NCI-H82 treated with DMSO at 0.1 percent for 48 hours (cell line): ENCODE data around the gene PPIC.

Experiments used
- DNase-seq: peaks from one replicate; lab custom pipeline; 2025; ENCODE audit not compliant: unreplicated experiment; lab: John Stamatoyannopoulos, UW

PPIC gene

DNA sequence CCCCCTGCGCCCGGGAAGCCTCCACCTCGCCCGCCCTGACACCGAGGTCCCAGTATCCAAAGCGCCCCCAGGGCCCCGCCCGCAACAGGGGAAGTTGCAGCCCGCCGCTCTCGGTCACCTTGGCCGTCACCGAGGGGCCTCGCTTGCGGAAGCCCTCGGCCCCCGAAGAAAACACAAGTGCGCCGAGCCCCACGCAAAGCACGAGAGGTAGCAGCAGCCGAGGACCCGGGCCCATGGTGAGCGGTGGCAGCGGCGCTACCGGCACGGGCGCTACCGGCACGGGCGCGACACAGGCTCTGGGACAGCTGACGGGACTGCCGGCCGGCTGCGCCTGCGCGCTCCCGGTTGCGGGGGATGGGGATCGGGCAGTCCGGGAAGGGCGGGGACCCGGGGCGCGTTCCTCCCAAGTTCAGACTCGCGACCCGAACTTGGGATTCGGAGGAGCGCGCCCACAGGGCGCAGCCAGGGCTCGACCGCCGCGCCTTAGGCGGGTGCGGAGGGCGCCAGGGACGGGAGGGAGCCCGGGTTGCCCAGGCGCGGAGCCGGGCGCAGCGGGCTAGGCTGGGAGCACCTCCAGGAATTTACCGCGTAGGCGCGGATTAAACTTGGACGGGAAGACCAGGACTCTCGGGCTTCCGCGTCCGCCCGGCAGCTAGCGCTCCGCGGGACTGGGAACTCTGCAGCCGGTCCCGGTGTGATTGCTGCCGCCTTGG lies at the start of gene PPIC:
Gene PPIC (minus strand): TSS at position 335 of the 713 bp plus-strand sequence. CDS start 100 bp downstream, at position 235.
- no peak for DNase-seq

GRCh38 chr5:123085638-123086286 lies 49.2 kb upstream of the PPIC start:
- DNase-seq = no peak

DNA sequence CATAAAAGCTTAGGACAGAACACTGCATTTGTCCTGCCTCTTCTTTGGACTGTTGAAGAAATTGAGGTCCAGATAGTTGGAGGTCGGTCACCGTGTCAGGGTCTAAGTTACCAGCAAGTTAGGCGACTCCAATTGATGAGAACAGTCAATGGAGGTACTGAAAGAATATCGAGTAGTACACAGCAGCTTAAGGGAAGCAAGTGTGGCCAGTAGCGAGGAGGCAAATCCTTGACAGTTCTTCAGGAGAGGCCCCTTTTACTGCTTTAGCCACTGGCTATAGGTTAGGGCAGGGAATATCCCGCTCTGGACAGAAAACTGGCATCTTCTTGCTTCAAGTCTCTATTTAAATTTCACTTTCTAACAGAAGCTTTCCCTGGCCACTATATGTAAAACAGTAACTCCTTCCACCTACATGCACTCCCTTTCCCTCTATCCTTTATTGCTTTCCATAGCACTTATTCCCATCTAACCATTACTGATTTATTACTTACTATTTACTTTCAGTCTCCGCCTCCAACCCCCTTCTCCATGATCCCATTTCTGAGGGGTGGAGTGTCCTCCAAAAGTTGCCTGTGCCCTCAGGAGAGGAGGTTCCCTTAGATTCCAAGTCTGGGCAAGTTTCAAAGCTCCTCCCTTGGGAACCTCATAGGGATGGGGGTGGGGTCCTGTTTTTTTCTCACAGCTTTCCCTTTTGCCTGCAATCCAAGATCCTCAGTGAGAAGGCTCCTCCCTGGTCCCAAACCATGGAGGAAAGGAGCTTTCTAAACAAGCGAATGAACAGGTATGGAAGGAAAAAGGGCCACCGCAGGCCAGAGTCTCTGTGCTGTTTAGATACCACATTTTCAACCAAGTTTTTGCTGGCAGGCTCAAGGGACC lies 48.4 kb upstream of the PPIC start:
- no peak for DNase-seq

DNA sequence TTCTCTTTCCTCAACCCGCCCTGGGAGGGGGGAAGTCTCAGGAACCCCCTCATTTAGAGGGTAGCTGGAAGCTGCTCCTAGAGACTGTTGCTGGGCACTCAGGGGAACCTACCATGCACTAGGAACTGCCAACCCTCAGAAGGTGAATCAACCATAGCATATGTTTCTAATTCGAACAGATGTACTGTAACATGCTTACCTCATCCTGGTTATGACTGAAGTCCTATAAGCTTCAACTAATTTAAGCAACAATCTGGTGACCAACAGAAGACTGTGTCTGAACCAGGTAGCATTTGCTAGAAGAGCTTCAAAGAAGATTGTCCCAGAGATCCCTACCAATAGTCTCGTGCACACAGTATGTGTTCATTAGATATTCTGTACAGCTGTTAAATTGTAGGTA lies 46.8 kb upstream of the PPIC start:
- DNase-seq = no peak

DNA sequence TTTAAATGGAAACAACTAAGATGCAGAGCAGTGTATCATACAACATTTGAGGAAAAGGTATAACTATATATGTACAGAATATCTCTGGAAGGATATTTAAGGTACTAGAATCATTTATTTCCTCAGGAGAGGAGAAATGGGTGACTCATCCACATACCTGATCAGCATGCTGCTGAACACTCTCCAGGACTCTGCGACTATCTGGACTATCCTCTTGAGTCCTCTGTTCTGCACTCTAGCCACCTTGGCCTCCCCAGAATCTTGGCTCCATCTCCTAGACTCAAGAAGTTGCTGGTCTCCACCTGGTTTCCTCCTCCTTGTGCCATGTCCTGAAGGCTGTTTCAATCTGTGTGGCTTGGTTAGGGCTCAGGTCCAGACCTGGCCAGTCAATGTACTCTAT lies 43.7 kb upstream of the PPIC start:
- DNase-seq = no peak

GRCh38 chr5:123075521-123076163 lies 39.1 kb upstream of the PPIC start:
- DNase-seq = no peak

DNA sequence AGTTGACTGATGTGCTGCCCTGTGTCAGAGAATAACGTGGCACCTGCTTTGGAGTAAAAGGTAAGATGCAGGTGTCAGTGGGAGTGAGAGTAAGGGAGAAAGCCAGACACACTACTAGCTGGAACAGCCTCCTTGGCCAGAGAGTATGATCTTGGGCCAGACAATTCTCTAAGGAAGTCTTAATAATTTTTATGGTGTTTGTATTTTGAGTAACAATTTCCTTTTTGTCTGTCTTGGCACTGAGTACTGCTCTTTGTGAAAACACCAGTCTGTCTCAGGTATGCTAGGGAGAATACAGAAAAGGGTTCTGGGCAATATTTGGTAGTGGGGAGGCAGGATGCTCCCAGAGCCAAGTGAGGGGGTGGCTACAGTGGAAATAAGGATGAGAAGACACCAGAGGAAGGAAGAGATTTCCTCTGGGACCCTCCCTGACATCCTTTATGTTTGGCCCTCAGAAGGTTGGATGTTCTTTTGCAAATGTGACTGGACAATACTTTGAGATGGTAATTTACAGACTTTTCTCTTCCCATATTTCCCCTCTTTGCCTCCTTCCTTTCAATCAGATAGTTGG lies 31.9 kb upstream of the PPIC start:
- DNase-seq = no peak

GRCh38 chr5:123066016-123066415 lies 29.5 kb upstream of the PPIC start:
- DNase-seq = no peak

GRCh38 chr5:123059455-123059854 lies 22.9 kb upstream of the PPIC start:
- DNase-seq = no peak

DNA sequence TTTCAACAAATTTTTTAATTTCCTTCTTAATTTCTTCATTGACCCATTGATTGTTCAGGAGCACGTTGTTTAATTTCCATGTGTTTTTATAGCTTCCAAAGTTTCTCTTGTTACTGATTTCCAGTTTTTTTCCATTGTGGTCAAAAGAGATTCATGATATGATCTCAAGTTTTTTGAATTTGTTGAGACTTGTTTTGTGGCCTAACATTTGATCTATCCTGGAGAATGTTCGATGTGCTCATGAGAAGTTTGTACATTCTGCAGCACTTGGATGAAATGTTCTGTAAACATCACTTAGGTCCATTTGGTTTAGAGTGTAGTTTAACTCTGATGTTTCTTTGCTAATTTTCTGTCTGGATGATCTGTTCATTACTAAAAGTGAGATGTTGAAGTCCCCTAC lies 14.7 kb upstream of the PPIC start:
- no peak for DNase-seq

DNA sequence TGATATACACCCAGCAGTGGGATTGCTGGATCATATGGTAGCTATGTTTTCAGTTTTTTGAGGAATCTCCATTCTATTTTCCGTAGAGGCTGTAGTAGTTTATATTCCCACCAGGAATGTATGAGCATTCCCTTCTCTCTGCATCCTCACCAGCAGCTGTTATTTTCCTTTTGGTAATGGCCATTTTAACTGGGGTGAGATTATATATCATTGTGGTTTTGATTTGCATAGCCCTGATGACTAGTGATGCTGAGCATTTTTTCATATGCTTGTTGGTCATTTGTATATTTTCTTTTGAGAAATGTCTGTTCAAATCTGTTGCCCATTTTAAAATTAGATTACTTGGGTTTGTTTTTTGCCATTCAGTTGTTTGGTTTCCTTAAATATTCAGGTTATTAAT lies 11.2 kb upstream of the PPIC start:
- DNase-seq = no peak

- DNase-seq = no peak
Measured at GRCh38 chr5:123046222-123046621, 9.7 kb upstream of the PPIC start.

DNA sequence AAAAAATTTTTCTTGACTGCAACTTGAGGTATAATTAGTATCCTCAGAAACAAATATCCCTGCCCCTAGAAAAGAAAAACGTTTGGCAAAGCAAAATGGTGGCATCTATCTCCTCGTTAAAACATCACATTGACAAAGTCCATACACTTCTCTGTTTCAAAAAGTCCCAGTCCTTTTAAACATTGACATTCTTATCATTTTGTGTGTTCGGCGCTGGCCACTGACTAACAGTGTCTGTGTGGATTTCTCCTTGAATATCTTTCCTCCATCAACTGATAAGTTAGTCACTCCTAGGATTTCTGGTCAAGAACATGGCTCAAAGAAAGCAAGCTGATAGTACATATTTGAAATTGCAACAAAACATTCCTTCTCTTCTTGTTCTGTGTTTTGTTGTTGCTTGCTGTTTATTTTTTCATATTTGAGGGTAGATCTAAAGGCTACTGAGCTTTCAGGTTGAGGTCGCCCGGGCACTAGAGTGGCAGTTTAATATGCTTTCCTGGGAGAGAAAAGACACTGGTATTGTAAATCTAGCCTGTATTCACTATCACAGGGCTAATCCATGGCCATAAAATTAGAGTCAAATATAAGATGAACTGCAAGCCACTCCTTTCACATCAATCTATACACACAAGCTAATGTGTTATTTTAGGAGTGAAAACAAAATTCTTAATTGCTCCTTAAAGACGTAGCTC lies 8.5 kb upstream of the PPIC start:
- no peak for DNase-seq

DNA sequence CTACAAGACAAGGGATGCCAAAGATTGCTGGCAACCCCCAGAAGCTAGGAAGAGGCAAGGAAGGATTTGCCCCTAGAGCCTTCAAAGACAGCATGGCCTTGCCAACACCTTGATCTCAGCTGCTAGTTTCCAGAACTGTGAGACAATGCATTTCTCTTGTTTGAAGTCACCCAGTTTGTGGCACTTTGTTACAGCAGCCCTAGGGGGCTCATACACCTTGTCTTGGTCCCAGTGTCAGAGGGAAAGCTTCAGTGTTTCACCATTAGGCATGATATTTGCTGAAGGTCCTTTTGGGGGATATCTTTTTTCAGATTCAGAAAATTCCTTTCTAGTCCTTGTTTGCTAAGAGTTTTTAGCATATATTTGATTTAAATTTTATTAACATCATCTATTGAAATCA lies 3.1 kb upstream of the PPIC start:
- DNase-seq = no peak

DNA sequence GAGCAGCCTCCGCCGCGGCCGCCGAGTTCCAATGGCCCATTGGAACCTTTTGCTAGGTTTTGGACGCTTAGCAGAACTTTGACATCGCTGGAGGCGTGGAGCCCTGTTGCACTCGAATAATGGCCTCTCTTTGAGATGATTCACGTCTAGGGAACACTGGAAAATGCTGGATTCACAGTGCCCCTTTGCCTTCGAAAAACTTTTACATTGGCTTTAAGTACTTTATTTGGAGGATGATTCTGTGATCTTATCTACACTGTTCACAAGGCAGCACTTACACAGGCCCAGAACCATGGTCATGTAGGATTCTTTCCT lies 536 bp upstream of the PPIC start:
- no peak for DNase-seq

GRCh38 chr5:123035918-123036390 lies 571 bp downstream of the PPIC start:
- no peak for DNase-seq

DNA sequence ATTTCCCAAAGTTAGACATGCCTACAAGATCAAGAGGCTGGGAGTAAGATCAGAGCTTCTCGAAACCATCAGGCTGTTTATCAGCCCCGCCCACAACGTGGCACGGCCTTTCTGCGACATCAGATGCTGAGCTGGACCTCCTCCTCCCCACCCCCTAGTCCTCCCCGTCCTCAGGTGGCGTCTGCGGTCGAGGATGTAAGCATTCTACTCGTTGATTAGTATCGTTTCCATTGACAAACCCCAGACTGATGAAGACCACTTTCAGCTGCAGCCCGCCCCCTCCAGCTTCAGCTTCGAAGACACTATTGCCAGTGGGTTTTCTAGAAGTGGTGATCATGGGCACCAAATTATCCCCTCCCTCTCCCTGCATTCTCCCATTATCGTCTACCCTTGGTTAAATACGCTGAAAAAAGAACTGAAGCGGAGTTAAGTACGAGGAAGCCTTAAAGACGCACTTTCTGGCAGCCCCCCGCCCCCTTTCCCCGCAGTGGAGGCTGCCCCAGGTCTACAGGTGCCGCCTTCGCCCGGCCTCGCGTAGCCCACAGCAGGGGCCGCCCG lies 1.1 kb downstream of the PPIC start:
- DNase-seq = no peak

DNA sequence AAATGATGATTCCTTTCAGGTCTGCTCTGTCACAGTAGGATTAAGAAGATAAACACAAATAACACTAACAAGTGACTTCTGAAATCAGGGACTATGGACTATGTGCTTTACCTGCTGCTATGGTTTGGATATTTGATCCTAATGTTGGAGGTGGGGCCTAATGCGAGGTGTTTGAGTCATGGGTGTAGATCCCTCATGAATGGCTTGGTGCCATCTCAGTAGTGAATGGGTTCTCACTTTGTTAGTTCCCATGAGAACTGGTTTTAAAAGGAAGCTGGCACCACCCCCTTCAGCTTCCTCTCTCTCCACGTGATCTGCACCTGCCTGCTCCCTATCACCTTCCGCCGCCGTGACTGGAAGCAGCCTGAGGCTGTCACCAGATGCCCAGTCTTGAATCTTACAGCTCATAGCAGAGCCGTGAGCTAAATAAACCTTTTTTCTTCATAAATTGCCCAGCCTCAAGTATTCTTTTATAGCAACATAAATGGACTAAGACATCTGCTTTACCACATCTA lies 3.3 kb downstream of the PPIC start:
- DNase-seq = no peak

- DNase-seq = no peak
Measured at GRCh38 chr5:123028222-123028621, 8.3 kb downstream of the PPIC start.

DNA sequence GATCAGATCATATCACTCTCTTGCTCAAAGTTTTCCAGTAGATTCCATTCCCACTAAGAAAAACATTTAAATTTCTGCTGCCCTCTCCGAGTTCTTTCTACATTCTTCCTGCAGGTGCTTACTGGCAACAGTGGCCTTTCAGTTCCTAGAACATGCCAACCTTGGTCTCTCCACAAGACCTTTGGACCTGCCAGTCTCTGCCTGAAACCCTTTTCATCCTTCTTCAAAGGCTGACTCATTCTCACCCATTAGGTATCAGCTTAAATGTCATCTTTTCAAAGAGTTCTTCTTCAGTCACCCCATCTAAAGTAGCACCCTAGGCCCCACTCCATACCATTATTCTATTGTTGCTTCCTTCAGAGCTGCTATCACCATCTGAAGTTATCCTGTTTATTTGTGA lies 21.8 kb downstream of the PPIC start:
- no peak for DNase-seq
